NOMO-1 treated with dmso at 0.1 percent for 144 hours (cell line): ENCODE measurements around the gene TGFBI.

Source experiments
- DNase-seq: peaks from one replicate; lab custom pipeline; 2025; ENCODE audit not compliant: unreplicated experiment; lab: John Stamatoyannopoulos, UW

The TGFBI gene

DNA sequence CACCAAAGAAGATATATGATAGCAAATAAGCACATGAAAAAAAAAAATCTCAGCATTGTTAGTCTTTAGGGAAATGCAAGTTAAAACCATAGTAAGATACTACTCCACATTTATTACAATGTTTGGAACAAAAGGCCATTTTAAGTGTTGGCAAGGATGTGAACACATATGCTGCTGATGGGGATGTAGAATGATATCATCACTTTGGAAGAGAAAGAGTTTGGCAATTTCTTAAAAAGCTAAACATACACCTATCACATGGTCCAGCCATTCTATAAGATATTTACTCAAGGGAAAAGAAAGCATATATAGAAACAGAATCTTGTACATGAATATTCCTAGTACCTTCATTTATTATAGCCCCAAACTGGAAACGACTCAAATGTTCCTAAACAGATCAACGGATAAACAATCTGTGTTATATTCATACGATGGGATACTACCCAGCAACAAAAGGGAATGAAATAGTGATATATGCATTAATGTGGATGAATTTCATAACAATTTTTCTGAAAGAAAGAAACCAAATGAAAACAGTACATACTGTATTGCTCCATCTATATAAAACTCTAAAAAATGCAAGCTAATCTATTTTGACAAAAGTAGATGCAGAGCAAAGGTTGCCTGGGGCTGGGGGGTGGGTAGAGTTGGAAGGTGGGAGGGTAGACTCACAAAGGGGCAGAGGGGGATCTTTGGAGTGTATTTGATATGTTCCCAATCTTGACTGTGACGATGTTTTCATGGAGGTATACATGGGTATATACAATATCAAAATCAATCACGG is 58.2 kb downstream of the TGFBI start:
- DNase-seq = no peak

DNA sequence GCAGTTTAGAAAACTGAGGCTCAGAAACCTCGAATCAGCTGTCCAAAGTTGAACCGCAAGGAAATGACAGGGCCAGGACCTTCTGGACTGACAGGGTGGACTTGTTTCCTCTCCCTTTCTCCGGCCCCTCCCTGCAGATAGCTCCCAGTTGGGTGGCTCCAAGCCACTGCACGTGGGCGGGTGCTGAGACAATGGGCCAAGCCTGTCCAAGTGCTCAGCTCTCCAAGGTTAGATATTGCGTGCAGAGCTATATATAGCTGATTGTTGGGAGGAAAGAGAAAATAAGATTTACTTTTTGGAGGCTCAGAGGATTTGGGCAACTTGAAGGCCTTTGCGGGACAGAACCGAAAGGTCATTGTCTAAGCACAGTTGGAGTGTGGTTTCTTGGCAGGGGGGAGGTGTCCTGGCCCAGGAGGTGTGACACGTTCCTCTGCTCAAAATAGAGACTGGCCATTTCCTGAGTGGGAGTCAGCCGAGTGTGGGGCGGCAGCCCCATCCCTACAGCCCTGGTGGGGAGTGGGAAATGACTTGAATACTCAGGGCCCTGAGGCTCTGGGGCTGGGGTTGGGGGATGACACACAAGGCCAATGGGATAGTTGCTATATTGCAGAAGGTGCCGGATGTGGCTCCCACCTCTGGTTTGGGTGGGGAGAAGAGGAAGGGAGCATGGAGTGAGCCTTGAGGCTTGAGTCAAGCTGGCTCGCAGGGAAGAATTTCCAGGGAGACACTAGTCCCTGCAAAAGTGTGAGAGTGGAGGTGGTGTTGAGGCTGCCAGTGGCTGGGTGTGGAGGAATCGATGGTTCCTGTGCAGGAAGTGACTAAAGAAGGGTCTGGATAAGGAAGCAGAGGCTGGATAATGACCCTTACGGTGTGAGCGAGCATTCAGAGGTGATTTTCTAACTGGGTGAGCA is 59.4 kb downstream of the TGFBI start:
- DNase-seq = no peak

DNA sequence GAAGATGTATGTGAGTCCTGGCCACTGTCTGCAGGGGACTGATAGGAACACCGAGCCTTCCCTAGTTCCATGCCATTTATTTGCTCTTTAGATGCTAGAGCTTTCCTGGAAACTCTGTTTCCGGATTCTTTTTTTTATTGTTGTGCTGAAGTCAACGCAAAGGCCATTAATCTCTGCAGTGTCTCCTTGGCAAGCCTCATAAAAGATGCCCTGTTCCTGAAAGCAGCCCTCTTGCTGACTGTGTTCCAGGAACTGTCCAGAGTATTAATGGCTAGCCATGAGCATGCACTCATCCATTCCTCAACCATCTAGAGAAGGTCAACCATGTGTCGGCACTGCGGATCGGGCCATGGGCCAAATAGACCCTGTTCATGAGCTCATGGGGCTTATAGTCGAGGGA is 61.0 kb downstream of the TGFBI start:
- DNase-seq = no peak

DNA sequence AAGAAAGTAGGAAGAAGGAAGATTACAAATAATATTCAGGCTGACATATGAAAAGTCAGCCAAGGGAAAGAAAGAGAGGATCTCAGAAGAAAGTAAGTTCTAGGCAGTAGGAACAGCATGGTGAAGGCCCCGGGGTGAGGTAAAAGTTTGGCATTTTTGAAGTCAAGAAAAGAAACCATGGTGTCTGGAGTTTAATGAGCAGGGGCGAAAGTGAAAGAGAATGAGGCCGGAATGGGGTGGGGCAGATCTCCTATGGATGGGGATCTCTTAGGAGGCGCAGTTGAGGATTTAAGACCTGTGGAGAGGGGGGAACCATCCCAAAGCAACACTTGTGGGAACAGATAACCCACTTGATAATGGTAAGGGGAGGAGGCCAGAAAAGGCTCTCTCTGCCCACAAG is 61.5 kb downstream of the TGFBI start:
- no peak for DNase-seq

DNA sequence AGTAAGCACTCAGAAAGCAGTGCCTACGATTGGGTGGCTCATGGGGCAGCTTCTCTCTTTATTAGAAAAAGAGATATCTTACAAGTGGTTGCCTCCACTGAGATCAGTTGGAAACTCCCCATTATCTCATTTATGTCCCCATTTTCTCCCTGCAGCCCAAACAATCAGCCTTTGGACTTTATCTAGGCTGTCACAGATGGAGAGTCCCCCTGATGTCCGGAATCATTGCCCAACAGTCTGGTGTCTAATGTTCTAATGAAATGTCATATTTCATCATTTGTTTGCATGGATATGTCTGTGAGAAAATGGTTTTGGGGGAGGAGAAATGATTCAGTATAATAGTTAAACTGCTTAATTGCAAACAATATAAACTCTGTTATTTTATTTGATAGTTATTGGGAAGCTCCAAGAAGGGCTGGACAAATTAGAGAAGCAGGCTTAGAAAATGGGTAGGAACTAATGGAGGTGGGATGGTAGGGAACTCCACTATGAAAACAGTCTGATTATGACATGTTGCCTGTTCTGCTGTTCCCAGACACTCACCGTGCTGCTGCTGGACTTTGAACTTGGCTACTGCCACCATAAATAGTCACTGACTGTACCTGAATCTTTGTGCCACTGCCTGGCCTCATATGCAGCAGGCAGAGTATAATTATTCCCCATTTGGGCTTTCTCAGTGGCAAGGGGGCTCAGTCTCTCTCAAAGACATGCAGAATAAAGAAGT is 65.6 kb downstream of the TGFBI start:
- no peak for DNase-seq

DNA sequence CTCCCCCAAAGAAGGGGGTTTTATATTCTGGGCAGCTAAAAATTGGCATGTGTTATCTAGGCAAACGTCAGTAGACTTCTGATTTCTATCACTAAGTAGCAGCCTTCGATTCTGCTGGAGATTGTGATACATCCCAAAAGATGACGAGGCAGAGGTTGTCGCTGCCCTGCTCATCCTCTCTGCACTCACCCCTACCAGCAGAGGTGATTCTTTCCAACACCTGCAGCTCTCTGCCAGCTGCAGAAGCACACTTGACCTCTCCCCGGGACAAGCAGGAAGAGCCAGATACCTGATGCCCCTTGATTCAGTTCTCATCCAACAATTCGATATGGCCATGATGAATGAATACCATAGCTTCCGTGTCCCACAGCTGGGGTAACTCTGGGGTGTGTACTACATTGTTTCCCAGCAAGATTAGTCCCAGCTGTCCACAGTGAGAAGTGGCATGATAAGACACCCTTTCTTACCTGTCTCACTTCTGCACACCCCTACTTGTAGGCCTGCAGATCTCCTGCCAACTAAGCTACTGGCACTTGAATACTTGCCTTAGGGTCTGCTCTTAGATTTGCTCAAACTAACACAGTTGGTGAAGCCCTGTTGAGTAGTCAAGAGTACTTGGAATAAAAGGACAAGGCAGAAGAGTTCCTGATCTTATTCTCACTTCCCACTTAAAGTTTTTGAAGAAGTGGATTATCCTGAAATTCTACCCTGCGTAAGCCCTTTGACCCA is 66.3 kb downstream of the TGFBI start:
- DNase-seq = no peak

DNA sequence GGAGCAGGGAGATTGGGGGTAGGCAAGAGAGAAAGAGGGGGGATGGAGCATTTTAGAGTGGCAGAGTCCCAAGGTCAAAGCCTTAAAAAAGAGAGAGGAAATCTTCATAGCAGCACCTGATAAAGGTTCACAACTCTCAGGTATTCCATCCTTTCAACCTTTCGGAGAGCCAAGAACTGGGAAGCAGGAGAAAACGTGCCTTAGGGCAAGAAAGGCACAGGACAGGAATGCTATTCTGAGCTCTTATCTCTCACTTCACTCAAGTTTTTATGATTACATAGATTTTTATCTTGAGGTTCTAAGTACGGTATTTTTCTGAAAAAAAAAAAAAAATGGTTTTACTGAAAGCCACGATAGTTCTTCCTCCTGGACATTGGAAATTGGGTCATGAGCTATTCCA is 69.4 kb downstream of the TGFBI start:
- no peak for DNase-seq

DNA sequence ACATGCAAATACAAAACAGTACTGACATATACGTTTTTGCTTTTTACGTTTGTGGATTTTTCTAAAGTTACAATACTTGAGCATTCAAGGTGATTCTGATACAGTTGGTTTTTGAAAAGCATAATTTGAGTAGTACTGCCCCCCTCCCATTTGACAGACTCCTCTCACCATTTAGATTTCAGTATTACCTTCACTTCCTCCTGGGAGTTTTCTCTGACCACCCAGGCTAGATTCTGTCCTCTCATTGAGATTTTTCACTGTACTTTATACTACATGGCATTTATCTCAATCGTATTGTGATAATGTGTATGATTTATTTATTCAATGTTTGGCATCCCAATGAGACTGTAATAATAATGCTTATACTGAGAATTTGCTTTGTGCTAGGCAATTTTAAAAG is 71.1 kb downstream of the TGFBI start:
- DNase-seq = no peak

DNA sequence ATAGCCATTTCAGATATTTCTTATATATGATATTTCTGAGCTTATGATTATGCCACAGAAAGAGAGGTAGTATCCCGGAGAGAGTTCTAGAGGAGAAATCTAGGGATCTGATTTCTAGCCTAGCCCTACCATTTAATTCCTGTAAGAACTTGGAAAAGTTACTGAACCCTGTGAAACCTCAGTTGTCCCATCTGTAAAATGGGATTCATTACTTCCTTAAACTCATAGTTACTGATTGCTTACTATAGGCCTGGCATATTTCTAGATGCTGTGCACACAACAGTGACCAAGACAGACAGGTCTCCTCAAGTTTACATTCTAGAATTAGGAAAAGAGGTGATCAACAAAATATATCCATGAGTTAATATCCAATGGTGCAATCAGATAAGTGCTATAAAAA is 73.1 kb downstream of the TGFBI start:
- DNase-seq = no peak

DNA sequence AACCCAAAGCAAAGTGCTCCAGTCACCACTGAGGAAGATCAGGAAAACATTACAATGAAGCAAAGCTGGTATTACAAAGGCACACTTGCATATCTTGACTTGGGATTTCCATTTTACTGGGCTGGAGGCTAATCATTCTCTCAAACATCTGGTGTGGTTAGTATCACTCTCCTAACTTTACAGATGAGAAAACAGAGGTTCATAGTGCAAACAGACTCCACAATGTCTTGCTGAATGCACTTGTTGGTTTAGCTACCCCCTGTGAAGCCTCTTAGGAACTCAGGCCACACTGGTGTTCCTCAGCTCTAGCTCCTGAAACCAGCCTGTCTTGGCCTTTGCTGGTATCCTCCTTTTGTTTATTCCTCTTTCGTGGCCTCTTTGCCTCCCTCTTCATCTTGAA is 74.3 kb downstream of the TGFBI start:
- no peak for DNase-seq

DNA sequence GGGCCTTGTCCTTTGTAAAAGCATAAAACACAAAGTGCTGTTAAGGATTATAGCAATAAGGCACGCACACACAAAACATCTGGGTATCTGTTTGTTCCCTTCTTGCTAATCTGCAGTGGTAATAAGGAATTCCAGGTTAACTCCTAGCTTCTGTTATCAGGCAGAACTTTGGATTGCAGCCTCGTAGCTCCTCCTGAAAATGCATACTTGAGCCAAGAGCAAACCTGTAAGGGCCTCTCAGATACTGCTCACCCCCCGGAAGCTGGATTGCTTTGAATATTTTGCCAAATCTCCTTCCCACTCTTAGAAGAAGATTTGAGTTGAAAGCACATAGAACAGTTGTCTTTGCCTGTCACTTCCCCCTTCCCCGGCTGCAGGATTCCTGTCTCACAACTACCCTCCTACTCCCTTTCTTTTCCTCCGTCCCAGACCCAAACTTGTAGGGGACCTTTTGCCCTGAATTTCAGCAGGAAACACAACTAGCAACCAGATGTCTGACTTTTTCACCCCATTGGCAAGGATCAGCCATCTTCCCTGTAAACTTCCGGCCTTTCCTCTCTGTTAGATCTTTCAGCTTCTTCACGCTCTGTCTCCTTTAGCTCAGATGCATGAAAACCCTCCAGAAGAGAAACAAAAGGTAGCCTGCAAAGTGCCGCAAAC is 75.6 kb downstream of the TGFBI start:
- DNase-seq = no peak

DNA sequence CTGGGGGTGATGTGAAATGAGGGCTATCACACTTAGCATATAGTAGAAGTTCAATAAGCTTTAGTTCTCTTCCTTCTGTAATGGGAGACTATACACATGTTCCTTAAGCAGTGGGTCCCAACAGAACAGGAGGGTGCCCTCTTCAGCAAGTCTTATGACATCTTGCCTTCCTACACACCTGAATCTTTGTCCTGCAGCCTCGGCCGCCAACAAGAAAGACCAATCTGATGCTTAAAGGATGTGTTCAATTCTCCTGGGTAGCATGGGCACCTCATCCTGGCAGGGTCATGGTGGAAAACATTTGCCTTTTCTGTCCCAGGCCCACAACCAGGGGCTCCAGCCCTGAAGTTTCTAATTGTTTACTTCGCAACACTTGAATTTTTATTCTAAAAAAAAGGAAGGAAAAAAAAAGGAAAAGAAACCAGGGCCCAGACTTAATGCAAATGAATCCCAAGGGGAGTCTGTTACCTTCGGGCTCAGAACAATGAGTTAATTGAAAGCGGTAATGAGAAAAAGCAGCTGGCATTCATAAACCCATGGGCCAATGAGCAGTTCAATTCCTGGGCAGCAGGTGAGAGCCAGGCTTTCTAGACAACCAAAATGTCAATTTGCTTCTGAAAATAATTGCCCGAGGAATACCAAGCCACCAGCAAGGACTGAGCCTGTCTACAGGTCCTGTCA is 77.7 kb downstream of the TGFBI start:
- no peak for DNase-seq

DNA sequence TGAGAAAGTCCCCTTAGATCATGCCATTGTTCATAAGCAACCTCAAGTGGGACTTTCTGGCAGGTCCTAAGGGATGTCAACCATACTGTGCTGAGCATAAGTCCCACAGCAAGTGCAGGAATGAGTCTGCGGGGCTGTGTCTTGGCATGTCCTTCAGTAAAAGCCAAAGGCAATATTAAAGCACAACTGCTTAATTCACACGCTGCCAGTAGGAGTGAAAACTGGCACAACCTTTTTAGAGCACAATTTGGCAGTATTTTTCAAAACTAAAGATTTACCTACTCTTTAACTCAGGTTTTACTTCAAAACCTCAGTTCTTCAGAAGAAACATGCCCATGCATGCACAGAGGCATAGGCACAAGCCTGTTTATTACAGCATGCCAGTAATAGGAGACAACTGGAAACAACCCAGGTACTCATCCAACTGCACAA is 79.4 kb downstream of the TGFBI start:
- DNase-seq = no peak

DNA sequence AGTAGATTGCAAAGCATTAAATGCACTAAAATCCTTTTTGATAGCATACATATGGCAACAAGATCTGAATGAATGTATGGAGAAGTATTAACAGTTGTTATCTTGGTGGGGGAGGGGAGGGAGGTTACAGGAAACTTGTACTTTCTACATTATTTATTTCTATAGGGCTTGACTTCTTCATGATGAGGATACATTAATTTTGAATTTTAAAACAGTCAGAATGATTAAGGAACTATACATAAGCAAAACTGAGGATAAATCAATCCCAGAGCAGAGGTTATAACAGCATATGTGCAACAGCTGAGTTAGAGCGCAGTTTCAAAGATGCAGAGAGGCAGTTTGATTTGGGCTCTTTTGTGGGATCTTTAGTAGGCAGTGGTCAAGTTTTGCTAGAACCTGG is 80.0 kb downstream of the TGFBI start:
- DNase-seq = no peak

DNA sequence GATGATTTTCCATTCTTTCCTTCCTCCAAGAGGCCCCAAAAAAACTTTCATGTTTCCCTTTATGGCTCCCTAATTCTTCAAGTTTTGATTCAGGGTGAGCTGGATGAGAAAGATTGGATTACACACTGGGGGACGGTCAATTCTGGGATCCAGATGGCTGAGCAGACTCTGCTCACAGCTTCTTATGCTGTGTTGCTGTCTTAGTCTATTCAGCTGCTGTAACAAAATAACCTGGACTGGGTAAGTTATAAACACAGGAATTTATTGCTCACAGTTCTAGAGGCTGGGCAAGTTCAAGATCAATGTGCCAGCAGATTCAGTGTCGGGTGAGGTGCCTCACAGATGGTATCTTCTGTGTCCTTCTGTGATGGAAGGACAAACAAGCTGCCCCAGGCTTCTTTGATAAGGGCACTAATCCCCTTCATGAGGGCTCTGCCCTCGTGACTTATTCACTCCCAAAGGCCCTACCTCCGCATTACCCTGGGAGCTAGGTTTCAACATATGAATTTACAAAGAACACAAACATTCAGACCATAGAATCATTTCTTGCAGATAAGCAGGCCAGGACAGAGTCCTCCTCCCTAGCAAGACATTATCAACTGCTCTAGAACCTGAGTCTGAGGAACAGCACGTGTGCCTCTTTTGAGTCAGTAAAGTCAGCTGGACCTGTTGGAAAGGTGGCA is 80.8 kb downstream of the TGFBI start:
- DNase-seq = no peak
